PFSK-1 (cell line): ENCODE measurements around the gene GORASP1.

ENCODE experiments used
- POLR2AphosphoS5 ChIP-seq: IDR thresholded peaks from 2 replicates; pipeline ENCODE4 v1.6.1; 2012; ENCODE audit warnings: low read depth, mild to moderate bottlenecking, control low read depth, low read length, moderate library complexity
- SIN3A ChIP-seq: IDR thresholded peaks from 2 replicates; pipeline ENCODE4 v1.6.1; 2012; ENCODE audit warnings: mild to moderate bottlenecking, low read length, moderate library complexity, borderline replicate concordance; ENCODE audit not compliant: insufficient read depth
- TAF1 ChIP-seq: IDR thresholded peaks from 2 replicates; pipeline ENCODE4 v1.6.1; 2012; ENCODE audit warnings: low read length, control low read depth, borderline replicate concordance; ENCODE audit not compliant: insufficient read depth
- TF ChIP-seq, protein P1 (sequence below), 2 experiments: IDR thresholded peaks; 2 replicates each; pipeline versions ENCODE4 v1.6.1 to v1.8.0; 2011 to 2012; ENCODE audit warnings: low read depth in 2 of 2, low read length in 2 of 2, control low read depth in 1 of 2, inconsistent platforms in 1 of 2, mild to moderate bottlenecking in 1 of 2, moderate library complexity in 1 of 2; ENCODE audit not compliant: insufficient read depth in 1 of 2

DNA sequence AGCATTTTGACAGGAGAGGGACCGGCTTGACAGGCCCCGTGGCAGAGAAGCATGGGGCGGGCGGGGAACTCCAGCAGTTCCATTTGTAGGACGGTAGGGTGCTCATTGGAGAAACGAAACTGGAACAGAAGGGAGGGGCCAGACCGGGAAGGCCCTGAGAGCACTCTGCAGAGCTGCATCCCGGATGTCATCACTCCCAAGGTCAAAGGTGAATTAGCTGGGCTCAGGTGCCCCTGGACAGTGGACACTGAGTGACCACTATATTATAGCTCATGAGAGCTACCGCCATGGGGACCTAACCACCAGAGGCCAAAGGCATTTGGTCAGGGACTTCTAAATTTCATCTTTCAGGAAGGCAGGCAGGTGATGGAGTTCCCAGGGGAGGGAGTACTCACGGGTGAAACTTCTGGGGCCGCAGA lies 38.7 kb upstream of the GORASP1 start:
- TF ChIP-seq, protein P1, sequence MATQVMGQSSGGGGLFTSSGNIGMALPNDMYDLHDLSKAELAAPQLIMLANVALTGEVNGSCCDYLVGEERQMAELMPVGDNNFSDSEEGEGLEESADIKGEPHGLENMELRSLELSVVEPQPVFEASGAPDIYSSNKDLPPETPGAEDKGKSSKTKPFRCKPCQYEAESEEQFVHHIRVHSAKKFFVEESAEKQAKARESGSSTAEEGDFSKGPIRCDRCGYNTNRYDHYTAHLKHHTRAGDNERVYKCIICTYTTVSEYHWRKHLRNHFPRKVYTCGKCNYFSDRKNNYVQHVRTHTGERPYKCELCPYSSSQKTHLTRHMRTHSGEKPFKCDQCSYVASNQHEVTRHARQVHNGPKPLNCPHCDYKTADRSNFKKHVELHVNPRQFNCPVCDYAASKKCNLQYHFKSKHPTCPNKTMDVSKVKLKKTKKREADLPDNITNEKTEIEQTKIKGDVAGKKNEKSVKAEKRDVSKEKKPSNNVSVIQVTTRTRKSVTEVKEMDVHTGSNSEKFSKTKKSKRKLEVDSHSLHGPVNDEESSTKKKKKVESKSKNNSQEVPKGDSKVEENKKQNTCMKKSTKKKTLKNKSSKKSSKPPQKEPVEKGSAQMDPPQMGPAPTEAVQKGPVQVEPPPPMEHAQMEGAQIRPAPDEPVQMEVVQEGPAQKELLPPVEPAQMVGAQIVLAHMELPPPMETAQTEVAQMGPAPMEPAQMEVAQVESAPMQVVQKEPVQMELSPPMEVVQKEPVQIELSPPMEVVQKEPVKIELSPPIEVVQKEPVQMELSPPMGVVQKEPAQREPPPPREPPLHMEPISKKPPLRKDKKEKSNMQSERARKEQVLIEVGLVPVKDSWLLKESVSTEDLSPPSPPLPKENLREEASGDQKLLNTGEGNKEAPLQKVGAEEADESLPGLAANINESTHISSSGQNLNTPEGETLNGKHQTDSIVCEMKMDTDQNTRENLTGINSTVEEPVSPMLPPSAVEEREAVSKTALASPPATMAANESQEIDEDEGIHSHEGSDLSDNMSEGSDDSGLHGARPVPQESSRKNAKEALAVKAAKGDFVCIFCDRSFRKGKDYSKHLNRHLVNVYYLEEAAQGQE (IDR thresholded peaks at IDR 0.05; ENCODE audit: insufficient read depth in 1 of 2, low read depth in 2 of 2, low read length in 2 of 2) = no peak
- no peak for TF ChIP-seq TAF1
- TF ChIP-seq SIN3A = no peak
- TF ChIP-seq POLR2AphosphoS5 = no peak
